ENCODE results near the gene HOXD3. TPM values are rescaled to one million over a fixed set of nuclear protein-coding genes. Genes with fewer than 3 reads are reported as not detected.
A peak's percentile ranks its signal among the peaks of the same experiment; 100 is the strongest.

HOXD3 gene
- total RNA-seq, 6 donors from 2014 or later, result 0.49 to 0.57 (median 0.49) TPM; not detected in 3

GRCh38 chr2:176137906-176138305 lies 19.2 kb upstream of the HOXD3 start:
- WGBS, 2 donors, result 41 to 44% methylated on average over 8 of the region's 8 CpGs
- H3K27ac ChIP-seq, result no peak overlapping the region
- DNase-seq (no peak), ATAC-seq (ENCODE audit: low FRiP score in 2 of 2) (no peak)
- no peaks in the 10 kb centered on the region for H3K9me3 ChIP-seq
- TF ChIP-seq POLR2AphosphoS5 (IDR thresholded peaks at IDR 0.05) (no peak), POLR2A (IDR thresholded peaks at IDR 0.05) (no peak), EP300 (IDR thresholded peaks at IDR 0.05) (no peak), CTCF (IDR thresholded peaks at IDR 0.05) (no peak)
- peaks cover 21 to 38% (median 24%) of the 10 kb centered on the region in 4 donors for H3K4me1 ChIP-seq
- H3K4me3 ChIP-seq, result no peak overlapping the region
- H3K36me3 ChIP-seq, result no peaks in the 10 kb centered on the region
- peaks cover 0 to 58% (median 41%) of the 10 kb centered on the region in 4 donors for H3K27me3 ChIP-seq

GRCh38 chr2:176138526-176138922 lies 18.6 kb upstream of the HOXD3 start:
- no peaks in the 10 kb centered on the region for H3K36me3 ChIP-seq
- 13 to 17% methylated on average over 14 of the region's 14 CpGs for WGBS, 2 donors
- ATAC-seq (ENCODE audit: low FRiP score in 2 of 2) (no peak), DNase-seq (no peak)
- no peak overlapping the region for H3K4me3 ChIP-seq
- no peak for TF ChIP-seq CTCF (IDR thresholded peaks at IDR 0.05)
- TF ChIP-seq EP300 (IDR thresholded peaks at IDR 0.05), result no peak
- TF ChIP-seq POLR2AphosphoS5 (IDR thresholded peaks at IDR 0.05), result no peak
- TF ChIP-seq POLR2A (IDR thresholded peaks at IDR 0.05), result no peak
- no peaks in the 10 kb centered on the region for H3K9me3 ChIP-seq
- H3K27ac ChIP-seq, result no peak overlapping the region
- H3K4me1 ChIP-seq, result peaks cover 21 to 38% (median 24%) of the 10 kb centered on the region in 4 donors
- H3K27me3 ChIP-seq, result peaks cover 0 to 60% (median 38%) of the 10 kb centered on the region in 4 donors

- peaks cover 0 to 63% (median 37%) of the 10 kb centered on the region in 4 donors for H3K27me3 ChIP-seq
These were observed 18.0 kb upstream of the HOXD3 start for GRCh38 chr2:176138923-176139660.

GRCh38 chr2:176139661-176140512 lies 17.2 kb upstream of the HOXD3 start:
- peaks cover 21 to 38% (median 24%) of the 10 kb centered on the region in 4 donors for H3K4me1 ChIP-seq
- DNase-seq (peak in 1 of 2 donors; percentile 71), ATAC-seq (ENCODE audit: low FRiP score in 2 of 2) (no peak)
- WGBS, 2 donors, result 15% methylated on average over 27 to 39 of the region's 41 CpGs
- H3K27ac ChIP-seq, result no peak overlapping the region
- no peaks in the 10 kb centered on the region for H3K36me3 ChIP-seq
- peak overlapping the region in 2 of 4 donors; percentile 44 to 51 for H3K4me3 ChIP-seq
- H3K27me3 ChIP-seq, result peaks cover 0 to 63% (median 33%) of the 10 kb centered on the region in 4 donors
- H3K9me3 ChIP-seq, result no peaks in the 10 kb centered on the region
- TF ChIP-seq POLR2A (IDR thresholded peaks at IDR 0.05), result no peak
- TF ChIP-seq CTCF (IDR thresholded peaks at IDR 0.05), result no peak
- no peak for TF ChIP-seq EP300 (IDR thresholded peaks at IDR 0.05)
- no peak for TF ChIP-seq POLR2AphosphoS5 (IDR thresholded peaks at IDR 0.05)

More at GRCh38 chr2:176138923-176139660, 18.0 kb upstream of the HOXD3 start:
- DNase-seq (no peak), ATAC-seq (ENCODE audit: low FRiP score in 2 of 2) (no peak)
- Histone ChIP-seq H3K9me3 (no peaks in the 10 kb centered on the region), H3K4me3 (no peak overlapping the region), H3K27ac (no peak overlapping the region), H3K36me3 (no peaks in the 10 kb centered on the region), H3K4me1 (peaks cover 21 to 38% (median 24%) of the 10 kb centered on the region in 4 donors)
- 15 to 20% methylated on average over 28 of the region's 28 CpGs for WGBS, 2 donors
- no peak for TF ChIP-seq EP300 (IDR thresholded peaks at IDR 0.05)
- no peak for TF ChIP-seq POLR2A (IDR thresholded peaks at IDR 0.05)
- TF ChIP-seq CTCF (IDR thresholded peaks at IDR 0.05), result no peak
- TF ChIP-seq POLR2AphosphoS5 (IDR thresholded peaks at IDR 0.05), result no peak

Data from upper lobe of left lung (tissue), 6 donors.